Measurements from ENCODE around the gene FRMPD4.

FRMPD4 gene

DNA sequence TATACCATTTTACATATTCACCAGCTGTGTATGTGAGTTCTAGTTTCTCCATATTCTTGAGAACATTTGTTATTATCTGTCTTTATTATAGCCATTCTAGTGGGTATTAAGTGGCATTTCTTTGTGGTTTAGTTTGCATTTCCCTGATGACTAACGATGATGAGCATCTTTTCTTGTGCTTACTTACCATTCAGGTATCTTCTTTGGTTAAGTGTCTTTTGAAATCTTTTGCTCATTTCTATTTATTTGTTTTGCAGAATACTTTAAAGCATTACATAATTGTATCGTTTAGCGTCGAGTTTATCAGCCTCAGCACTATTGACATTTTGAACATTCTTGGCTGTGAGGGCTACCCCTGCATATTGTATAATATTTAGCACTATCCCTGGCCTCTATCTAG lies 85.4 kb downstream of the FRMPD4 start:
- peak; percentile 37 for DNase-seq

- DNase-seq: no peak
Measured at GRCh38 chrX:12225107-12225506, 86.8 kb downstream of the FRMPD4 start.

DNA sequence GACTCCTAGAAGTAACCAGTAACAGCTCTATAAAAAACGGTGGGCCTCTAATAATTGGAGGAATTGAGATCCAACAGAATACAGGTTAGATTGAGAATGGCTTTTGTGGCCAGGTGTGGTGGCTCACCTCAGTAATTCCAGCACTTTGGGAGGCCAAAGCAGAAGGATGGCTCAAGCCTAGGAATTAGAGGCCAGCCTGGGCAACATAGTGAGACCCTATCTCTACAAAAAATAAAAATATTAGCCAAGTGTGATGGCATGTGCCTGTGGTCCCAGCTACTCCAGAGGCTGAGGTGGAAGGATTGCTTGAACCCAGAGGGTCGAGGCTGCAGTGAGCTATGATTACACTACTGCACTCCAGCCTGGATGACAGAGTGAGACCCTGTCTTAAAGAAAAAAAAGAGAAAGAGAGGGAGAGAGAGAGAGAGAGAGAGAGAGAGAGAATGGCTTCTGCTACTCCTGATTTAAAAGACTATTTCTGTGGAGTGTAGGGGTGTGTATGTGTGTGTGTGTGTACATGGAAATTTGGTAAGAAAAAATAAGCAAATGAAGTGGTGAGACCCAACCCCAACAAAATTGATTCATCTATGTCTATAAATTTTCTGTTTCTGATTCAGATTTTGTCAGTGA lies 89.3 kb downstream of the FRMPD4 start:
- no peak for DNase-seq

DNA sequence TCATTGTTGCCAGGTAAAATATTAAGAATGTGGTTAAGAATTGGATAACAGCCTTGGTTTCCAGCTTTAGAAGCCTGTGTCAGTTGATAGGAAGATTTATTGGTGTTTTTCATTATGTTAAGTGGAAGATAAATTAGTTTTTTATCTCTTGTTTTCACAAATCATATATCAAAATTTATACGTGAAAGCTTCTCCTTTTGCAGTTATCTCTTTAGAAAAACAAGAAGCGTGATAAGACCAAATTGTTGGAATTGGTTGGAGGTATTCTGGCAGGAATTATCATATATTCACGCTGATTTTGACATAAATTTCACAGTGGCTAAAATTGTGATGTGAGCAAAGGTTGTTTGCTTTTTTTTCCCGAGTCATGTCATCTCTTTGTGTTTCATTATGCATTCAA lies 90.6 kb downstream of the FRMPD4 start:
- no peak for DNase-seq

- no peak for DNase-seq
Measured at GRCh38 chrX:12229986-12230385, 91.7 kb downstream of the FRMPD4 start.

DNA sequence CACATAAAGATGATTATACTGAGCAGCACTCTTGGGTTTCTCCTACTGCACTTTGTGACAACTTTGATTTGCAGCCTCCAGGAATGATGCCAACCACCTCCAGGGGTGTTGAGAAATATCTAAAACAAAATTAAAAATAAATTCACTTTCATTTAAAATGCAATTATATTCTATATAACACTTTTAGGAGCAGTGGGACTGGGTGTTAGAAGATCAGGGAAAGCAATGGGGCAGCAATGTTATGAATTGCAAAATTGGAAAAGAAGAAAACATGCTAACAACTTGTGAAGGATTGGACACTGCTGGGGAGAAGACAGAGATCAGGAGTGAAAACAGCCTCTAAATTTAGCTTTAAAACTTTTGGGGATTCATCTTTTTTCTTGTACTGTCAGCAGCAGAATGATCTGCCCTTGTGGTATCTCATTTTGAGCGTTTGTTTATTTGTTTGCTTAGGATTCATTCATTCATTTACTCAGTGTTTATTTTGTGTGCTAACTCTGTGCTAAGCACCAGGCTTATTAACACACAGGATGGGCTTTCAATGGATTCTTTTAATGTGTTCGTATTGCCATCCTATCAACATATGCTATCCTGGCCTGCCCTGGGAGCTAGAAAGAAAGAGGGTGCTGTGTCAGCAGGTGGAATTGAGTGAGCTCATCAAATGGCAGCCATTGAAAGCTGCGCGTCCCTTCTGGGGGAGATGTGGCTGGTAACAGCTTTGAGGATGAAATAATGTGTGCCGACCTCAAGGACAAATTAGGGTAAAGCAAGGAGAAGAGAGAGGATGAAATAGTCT lies 96.5 kb downstream of the FRMPD4 start:
- no peak for DNase-seq

DNA sequence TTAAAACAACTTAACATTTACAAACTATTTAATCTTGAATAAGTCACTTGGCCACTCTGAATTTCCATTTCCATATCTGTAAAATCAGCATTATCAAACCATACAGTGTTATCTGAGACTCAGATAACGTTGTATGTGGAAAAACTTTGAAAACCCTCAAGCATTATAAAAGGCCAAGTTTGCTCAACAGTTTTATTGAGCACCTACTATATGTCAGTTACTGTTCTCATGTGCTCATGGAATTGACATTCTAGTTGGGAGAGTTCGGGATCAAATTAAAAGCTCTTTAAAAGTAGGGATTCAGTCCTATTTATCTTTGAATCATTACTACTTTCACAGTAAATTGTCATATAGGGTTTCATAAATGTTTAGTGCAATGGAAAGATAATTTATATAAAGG lies 97.9 kb downstream of the FRMPD4 start:
- DNase-seq: no peak

DNA sequence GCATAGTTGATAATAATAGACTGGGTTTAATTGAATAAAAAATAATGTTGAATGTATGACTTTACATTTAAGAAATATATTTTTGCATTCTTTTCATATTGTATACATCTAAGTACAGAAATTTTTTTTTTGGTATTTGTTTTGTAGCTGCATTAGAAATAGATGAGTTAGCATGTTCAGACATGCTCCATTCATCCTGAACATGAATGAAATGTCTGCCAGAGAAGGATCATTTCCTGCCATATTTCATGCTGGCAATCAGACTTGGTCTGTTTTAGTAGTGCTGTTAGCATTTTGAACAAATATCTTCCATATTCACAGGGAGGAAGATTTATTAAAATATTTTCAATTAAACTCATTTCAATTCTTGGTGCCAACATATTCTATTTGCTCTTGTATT lies 98.9 kb downstream of the FRMPD4 start:
- no peak for DNase-seq

DNA sequence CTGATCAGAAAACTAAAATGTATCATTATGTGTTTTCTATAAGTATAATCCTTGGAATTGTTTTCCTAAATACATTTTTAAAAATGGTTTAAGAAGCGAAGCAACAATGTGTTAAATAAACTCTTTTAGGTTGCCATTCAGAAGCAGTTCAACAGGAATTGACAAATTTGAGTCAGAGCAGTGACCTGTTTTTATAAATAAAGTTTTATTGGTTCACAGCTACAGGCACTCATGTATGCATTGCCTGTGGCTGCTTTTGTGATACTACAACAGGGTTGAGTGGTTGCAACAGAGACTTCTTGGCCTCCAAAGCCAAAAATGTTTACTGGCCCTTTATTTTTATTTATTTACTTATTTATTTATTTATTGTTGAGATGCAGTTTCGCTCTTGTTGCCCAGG lies 99.5 kb downstream of the FRMPD4 start:
- DNase-seq: no peak

DNA sequence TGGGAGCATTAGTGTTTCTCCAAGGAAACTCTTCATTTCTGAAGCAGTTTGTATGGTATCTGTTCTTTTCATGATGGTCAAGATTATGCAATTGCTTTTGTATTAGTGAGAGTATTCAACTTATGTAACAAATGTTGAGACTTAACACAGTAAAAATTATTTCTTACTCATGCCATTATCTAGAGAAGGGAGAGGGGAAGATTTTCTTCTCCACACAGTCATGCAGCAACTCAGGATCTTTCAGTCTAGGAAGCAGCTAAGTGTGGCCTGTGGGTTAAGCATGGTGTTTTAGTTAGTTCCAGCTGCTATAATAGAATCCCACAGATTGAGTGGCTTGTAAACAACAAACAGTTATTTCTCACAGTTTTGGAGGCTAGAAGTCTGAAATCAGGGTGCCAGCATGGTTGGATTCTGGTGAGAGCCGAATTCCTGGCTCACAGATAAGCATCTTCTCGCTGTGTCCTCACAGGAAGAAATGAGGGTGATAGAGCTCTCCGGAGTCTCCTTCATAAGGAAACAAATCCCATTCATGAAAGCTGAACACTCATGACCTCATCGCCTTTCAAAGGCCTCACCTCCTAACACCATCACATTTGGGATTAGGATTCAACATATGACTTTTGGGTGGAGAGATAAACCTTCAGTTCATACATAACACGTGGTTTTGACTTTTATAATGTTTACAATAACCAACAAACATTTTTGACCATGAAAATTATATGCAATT lies 101.2 kb downstream of the FRMPD4 start:
- no peak for DNase-seq

GRCh38 chrX:12240491-12240890 lies 102.2 kb downstream of the FRMPD4 start:
- no peak for DNase-seq

DNA sequence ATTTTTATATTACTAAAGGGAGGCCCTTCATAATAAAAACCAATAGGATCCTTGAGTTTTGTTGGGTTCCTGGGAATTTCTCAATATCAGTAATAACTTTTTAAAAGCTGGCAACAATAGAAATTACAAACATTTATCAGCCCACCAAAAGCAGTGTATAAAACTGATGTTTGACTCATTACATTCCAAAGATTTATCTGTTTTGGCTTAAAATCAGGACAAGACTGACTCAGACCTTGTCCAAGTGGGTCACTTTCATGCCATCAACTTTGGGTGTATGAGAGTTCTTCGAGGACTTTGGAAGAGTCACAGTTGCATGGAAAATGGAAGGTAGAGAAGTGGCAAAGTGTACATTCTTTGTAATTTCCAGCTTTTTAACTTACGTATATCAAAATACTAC lies 102.8 kb downstream of the FRMPD4 start:
- DNase-seq: peak; percentile 63

DNA sequence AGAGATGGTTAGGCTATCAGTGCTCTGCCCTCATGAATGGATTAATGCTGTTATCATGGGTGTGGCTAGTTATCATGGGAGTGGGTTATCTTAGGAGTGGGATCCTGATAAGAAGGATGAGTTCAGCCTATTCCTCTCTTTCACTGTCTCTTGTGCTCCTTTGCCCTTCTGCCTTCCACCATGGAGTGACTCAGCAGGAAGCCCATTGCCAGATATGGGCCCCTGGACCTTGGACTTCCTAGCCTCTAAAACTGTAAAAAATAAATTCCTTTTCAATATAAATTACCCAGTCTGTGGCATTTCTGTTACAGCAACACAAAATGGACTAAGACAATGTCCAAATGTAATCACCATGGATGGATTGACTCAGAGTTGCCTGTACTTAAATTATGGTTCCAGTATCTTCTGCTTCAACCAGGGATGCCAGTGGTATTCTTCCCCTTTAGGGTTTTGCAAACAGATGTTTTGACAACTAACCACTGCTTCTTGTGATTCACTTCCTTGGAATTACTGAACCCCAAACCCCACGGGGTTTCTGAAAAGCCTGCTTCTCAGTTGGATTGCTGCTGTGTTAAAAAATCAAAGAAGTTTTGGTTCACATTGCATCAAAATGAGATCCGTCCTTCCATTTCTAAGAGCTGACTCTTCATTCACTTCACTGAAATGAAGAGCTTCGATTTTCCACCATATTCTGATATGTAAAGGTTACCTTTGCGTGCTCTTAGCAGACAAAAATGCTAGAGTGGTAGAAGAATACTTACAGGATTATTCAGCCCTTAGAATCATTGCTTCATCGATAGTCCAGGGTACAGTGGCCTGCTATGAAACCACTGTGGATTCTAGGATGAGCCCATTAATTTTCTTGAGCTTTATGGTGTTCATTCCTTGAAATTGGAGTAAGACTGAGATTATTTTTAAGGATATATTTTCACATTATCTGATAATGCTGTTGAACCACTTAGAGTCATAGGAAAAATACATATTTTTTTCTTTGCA lies 107.7 kb downstream of the FRMPD4 start:
- peak; percentile 88 for DNase-seq

- peak; percentile 64 for DNase-seq
Measured at GRCh38 chrX:12249997-12250396, 111.7 kb downstream of the FRMPD4 start.

DNA sequence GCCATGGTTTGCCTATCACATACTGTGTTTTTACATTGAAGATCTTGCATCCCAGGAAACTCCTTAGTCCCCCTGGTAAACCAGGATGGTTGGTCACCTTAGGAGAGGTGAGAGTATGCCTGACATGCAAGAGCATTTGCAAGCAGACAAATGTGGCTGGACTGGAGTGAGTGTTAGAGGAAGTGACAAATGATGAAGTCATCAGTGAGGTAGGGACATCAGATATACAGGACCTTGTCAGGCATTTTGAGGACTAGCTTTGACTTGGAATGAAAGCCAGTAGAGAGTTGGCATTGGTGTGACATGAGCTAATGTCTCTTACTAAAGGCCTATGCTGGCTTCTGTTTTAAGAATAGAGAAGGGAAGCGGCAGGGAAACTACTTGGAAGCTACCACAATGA lies 124.9 kb downstream of the FRMPD4 start:
- peak; percentile 12 for DNase-seq

GRCh38 chrX:12269484-12269883 lies 131.2 kb downstream of the FRMPD4 start:
- DNase-seq: no peak

GRCh38 chrX:12278151-12278550 lies 139.9 kb downstream of the FRMPD4 start:
- DNase-seq: no peak

GRCh38 chrX:12282991-12283390 lies 144.7 kb downstream of the FRMPD4 start:
- DNase-seq: no peak

DNA sequence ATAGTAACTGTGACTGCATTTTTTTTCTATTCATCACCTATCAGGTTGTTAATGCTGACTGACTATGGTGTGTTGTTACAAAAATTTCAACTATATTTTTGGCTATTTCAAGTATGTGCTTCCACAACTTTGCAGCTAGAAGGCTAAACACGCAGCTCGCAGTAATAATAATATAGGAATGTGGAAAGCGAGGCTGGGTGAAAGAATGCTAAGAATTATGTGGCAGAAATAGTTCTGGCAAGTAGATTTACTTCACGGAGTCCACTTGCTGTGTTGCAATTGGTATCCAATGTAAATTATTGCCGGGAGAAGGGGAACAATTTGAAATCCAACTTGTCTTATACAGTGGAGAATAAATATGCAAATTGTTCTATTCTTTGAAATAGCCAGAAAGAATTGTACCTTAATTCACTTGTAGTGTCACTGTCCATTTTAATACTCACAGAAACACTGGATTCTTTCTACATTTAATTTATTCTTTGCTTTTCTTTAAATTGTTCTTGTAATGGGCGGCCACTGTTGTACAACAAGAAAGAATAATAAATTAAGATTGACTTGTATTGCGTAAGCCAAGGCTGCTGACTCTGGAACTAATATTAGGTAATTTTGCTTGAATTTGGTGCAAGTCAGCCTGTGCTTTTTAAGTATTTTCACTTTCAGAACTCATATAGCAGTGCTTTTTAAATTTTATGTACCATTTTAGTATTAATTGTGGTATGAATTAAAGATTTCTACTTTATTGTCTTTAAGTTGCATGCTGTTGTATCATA lies 154.9 kb downstream of the FRMPD4 start:
- DNase-seq: peak; percentile 87

- DNase-seq: no peak
Measured at GRCh38 chrX:12297353-12297752, 159.1 kb downstream of the FRMPD4 start.

GRCh38 chrX:12301288-12301687 lies 163.0 kb downstream of the FRMPD4 start:
- no peak for DNase-seq

DNA sequence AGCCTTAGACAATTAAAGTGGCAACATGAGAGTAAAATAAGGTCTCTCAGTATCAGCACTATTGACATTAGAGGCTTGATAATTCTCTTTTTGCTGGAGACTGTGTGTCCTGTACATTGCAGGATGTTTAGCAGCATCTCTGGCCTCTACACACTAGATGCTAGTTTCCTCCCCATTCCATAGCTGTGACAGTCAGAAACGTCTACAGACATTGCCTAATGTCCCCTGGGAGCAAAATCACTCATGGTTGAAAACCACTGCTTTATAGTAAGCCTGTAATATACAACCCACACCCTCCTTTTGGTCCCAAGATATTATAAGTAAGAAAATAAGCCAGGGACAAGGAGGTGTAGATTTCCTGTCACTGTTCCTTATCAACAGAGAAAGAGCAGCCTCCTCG lies 166.0 kb downstream of the FRMPD4 start:
- DNase-seq: peak; percentile 89

Measured in fibroblast of skin of back (primary cell).